HEK293 (cell line): ENCODE results near the gene ATOH8.

Experiments used
- CTCF ChIA-PET: fragments of 350-600 bp; formaldehyde crosslinking; extraction: SDS; loops from one replicate; lab custom pipeline; 2021; ENCODE audit warnings: antibody characterized with exemption; lab: Yijun Ruan, JAX
- POLR2A ChIA-PET: fragments of 300-600 bp; formaldehyde crosslinking; extraction: SDS; loops from one replicate; lab custom pipeline; 2020; ENCODE audit warnings: antibody characterized with exemption, inconsistent platforms; lab: Yijun Ruan, JAX
- H3K27ac ChIP-seq: fragments of 200-500 bp; sonication (Bioruptor generic); 2 replicates; pipeline ENCODE4 v1.5.1; 2014; ENCODE audit warnings: low read depth, low read length, control low read depth, inconsistent platforms; ENCODE audit errors: extremely low read depth
- H3K36me3 ChIP-seq, 2 experiments: fragments of 200-500 bp in 1 of 2; sonication (Bioruptor generic) in 1 of 2; 1 replicate in 1 of 2; 2 replicates in 1 of 2; pipeline ENCODE4 v1.5.1; 2014 to 2017; ENCODE audit warnings: inconsistent platforms in 2 of 2, low read length in 2 of 2; ENCODE audit not compliant: control insufficient read depth in 2 of 2, insufficient read depth in 1 of 2
- H3K4me1 ChIP-seq: fragments of 200-500 bp; sonication (Bioruptor generic); 2 replicates; pipeline ENCODE4 v1.5.1; 2014; ENCODE audit warnings: mild to moderate bottlenecking, low read length, inconsistent platforms; ENCODE audit not compliant: control insufficient read depth, insufficient read depth
- H3K4me3 ChIP-seq: 2 replicates; pipeline ENCODE4 v1.5.1; 2011; ENCODE audit warnings: low read depth, mild to moderate bottlenecking, control low read depth, low read length, moderate library complexity
- H3K9me3 ChIP-seq: fragments of 200-500 bp; sonication (Bioruptor generic); 2 replicates; pipeline ENCODE4 v1.5.1; 2014; ENCODE audit warnings: low read depth, low read length, inconsistent platforms; ENCODE audit not compliant: control insufficient read depth, insufficient read depth
- CTCF ChIP-seq: fragments of 450-650 bp; formaldehyde crosslinking; IDR thresholded peaks from 2 replicates; pipeline ENCODE4 v1.5.1; 2016; ENCODE audit warnings: missing biosample characterization, missing genetic modification characterization
- GFI1B ChIP-seq: fragments of 450-650 bp; formaldehyde crosslinking; IDR thresholded peaks from 2 replicates; pipeline ENCODE4 v1.5.1; 2016; ENCODE audit warnings: missing biosample characterization, missing genetic modification characterization
- GLIS1 ChIP-seq: fragments of 450-650 bp; formaldehyde crosslinking; IDR thresholded peaks from 2 replicates; pipeline ENCODE4 v1.5.1; 2016; ENCODE audit warnings: missing biosample characterization, missing genetic modification characterization
- GLIS2 ChIP-seq: fragments of 450-650 bp; formaldehyde crosslinking; IDR thresholded peaks from 2 replicates; pipeline ENCODE4 v1.5.1; 2016; ENCODE audit warnings: missing biosample characterization, missing genetic modification characterization
- KLF10 ChIP-seq: fragments of 450-650 bp; IDR thresholded peaks from 2 replicates; pipeline ENCODE4 v1.5.1; 2018; ENCODE audit warnings: missing biosample characterization, mild to moderate bottlenecking, missing genetic modification characterization
- KLF17 ChIP-seq: fragments of 450-650 bp; formaldehyde crosslinking; IDR thresholded peaks from 2 replicates; pipeline ENCODE4 v1.5.1; 2016; ENCODE audit warnings: missing biosample characterization, missing genetic modification characterization
- SCRT2 ChIP-seq: fragments of 450-650 bp; formaldehyde crosslinking; IDR thresholded peaks from 2 replicates; pipeline ENCODE4 v1.5.1; 2016; ENCODE audit warnings: missing biosample characterization, missing genetic modification characterization
- SP7 ChIP-seq: fragments of 450-650 bp; formaldehyde crosslinking; IDR thresholded peaks from 2 replicates; pipeline ENCODE4 v1.5.1; 2016; ENCODE audit warnings: missing biosample characterization, missing genetic modification characterization
- ZIC2 ChIP-seq: fragments of 450-650 bp; formaldehyde crosslinking; IDR thresholded peaks from 2 replicates; pipeline ENCODE4 v1.5.1; 2016; ENCODE audit warnings: missing biosample characterization, missing genetic modification characterization
- ZNF157 ChIP-seq: fragments of 450-650 bp; formaldehyde crosslinking; IDR thresholded peaks from 2 replicates; pipeline ENCODE4 v1.5.1; 2016; ENCODE audit warnings: missing biosample characterization, missing genetic modification characterization
- ZNF169 ChIP-seq: fragments of 450-650 bp; formaldehyde crosslinking; IDR thresholded peaks from 2 replicates; pipeline ENCODE4 v1.5.1; 2016; ENCODE audit warnings: missing biosample characterization, missing genetic modification characterization
- ZNF2 ChIP-seq: fragments of 450-650 bp; formaldehyde crosslinking; IDR thresholded peaks from 2 replicates; pipeline ENCODE4 v1.5.1; 2016; ENCODE audit warnings: missing biosample characterization, missing genetic modification characterization
- ZNF311 ChIP-seq: fragments of 450-650 bp; formaldehyde crosslinking; IDR thresholded peaks from 2 replicates; pipeline ENCODE4 v1.5.1; 2017; ENCODE audit warnings: missing biosample characterization, missing genetic modification characterization, borderline replicate concordance
- ZNF37A ChIP-seq: fragments of 450-650 bp; IDR thresholded peaks from 2 replicates; pipeline ENCODE4 v1.5.1; 2018; ENCODE audit warnings: missing biosample characterization, missing genetic modification characterization
- ZNF394 ChIP-seq: fragments of 450-650 bp; formaldehyde crosslinking; IDR thresholded peaks from 2 replicates; pipeline ENCODE4 v1.5.1; 2016; ENCODE audit warnings: missing biosample characterization, missing genetic modification characterization, mild to moderate bottlenecking, moderate library complexity, borderline replicate concordance
- ZNF624 ChIP-seq: fragments of 450-650 bp; formaldehyde crosslinking; IDR thresholded peaks from 2 replicates; pipeline ENCODE4 v1.5.1; 2017; ENCODE audit warnings: missing biosample characterization, missing genetic modification characterization
- ZNF654 ChIP-seq: fragments of 450-650 bp; formaldehyde crosslinking; IDR thresholded peaks from 2 replicates; pipeline ENCODE4 v1.5.1; 2016; ENCODE audit warnings: low read depth, missing biosample characterization, missing genetic modification characterization
- ZSCAN4 ChIP-seq: fragments of 450-650 bp; formaldehyde crosslinking; IDR thresholded peaks from 2 replicates; pipeline ENCODE4 v1.5.1; 2017; ENCODE audit warnings: missing biosample characterization, missing genetic modification characterization

Gene ATOH8

GRCh38 chr2:85813982-85814801 is 60.4 kb downstream of the ATOH8 start:
- H3K4me1 ChIP-seq = no peaks in the 10 kb centered on the region
- H3K27ac ChIP-seq = no peak overlapping the region
- ChIA-PET CTCF (interaction anchor here (0.6 to 7.6 kb wide), 53 partner anchors 9 to 395 kb away, joined by 3 to 141 read pairs (median 4); partner anchors contain the start of gene ATOH8), POLR2A (interaction anchor here (0.8 to 1.0 kb wide), 2 partner anchors 78 to 85 kb away, joined by 3 read pairs; no protein-coding TSS in a partner anchor)
- TF ChIP-seq GFI1B (tag by site-specific recombination) (no peak), ZNF2 (tag by site-specific recombination) (0 out of 2 replicates have a peak, but pooled peaks have one; percentile 42), KLF17 (0 out of 2 replicates have a peak, but pooled peaks have one; percentile 33), CTCF (tag by site-specific recombination) (peak; percentile 85), SCRT2 (tag by site-specific recombination) (no peak), GLIS2 (tag by site-specific recombination) (peak; percentile 18; the same call in 1 of the 2 replicates), ZNF654 (peak; percentile 94), SP7 (tag by site-specific recombination) (0 out of 2 replicates have a peak, but pooled peaks have one; percentile 37)
- no peaks in the 10 kb centered on the region for H3K36me3 ChIP-seq
- no peaks in the 10 kb centered on the region for H3K9me3 ChIP-seq
- H3K4me3 ChIP-seq = no peak overlapping the region

GRCh38 chr2:85814802-85815550 is 61.2 kb downstream of the ATOH8 start:
- 0 out of 2 replicates have a peak, but pooled peaks have one; percentile 30 for TF ChIP-seq GLIS1 (tag by site-specific recombination)
- no peak for TF ChIP-seq ZNF37A (tag by site-specific recombination)
- TF ChIP-seq ZIC2 (tag by site-specific recombination) = peak; percentile 36
- Histone ChIP-seq H3K27ac (no peak overlapping the region), H3K9me3 (no peaks in the 10 kb centered on the region), H3K4me3 (no peak overlapping the region), H3K36me3 (no peaks in the 10 kb centered on the region), H3K4me1 (no peaks in the 10 kb centered on the region)
- ChIA-PET POLR2A (interaction anchor here (0.8 to 1.0 kb wide), 2 partner anchors 78 to 86 kb away, joined by 3 read pairs; no protein-coding TSS in a partner anchor), CTCF (interaction anchor here (0.6 to 7.6 kb wide), 42 partner anchors 9 to 296 kb away, joined by 3 to 141 read pairs (median 4); partner anchors contain the start of gene ATOH8)

DNA sequence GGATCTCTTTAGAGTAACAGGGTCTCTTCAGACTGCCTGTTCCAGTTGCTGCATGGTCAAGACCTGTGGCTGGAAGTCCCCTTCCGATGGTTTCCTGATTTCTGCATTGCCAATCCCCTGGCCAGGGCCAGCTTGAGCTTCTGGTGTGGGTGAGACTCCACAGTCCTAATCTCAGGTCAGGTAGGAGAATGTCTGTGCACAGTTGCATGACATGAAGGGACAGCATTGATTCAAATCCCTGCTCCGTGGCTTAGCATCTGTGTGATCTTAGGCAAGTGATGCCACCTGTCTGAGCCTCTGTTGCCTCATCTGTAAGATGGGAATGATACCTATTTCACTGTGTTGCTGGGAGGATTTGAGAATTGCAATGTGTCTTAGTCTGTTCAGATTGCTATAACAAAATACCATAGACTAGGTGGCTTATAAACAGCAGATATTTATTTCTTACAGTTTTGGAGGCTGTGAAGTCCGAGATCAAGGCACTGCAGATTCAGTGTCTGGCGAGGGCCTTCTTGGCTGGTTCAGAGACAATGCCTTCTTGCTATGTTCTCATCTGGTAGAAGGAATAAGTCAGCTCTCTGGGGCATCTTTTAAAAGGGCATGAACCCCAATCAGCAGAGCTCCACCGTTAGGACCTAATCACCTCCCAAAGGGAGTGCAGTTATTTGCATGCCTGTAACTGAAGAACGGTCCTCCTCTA is 66.2 kb downstream of the ATOH8 start:
- H3K4me3 ChIP-seq = no peak overlapping the region
- ChIA-PET CTCF (interaction anchor here (0.7 to 1.8 kb wide), 7 partner anchors 8 to 260 kb away, joined by 3 to 11 read pairs (median 4); no protein-coding TSS in a partner anchor), POLR2A (no interaction called here)
- no peak overlapping the region for H3K27ac ChIP-seq
- no peaks in the 10 kb centered on the region for H3K36me3 ChIP-seq
- H3K4me1 ChIP-seq = no peaks in the 10 kb centered on the region
- no peaks in the 10 kb centered on the region for H3K9me3 ChIP-seq
- no peak for TF ChIP-seq ZNF169 (tag by site-specific recombination)
- no peak for TF ChIP-seq KLF10 (tag by site-specific recombination)
- no peak for TF ChIP-seq ZNF311
- TF ChIP-seq ZNF394 (tag by site-specific recombination) = no peak
- TF ChIP-seq ZNF157 (tag by site-specific recombination) = no peak
- no peak for TF ChIP-seq ZSCAN4 (tag by site-specific recombination)
- no peak for TF ChIP-seq ZNF624 (tag by site-specific recombination)
